Activated CD8-positive, alpha-beta memory T cell treated with anti-CD3 and anti-CD28 coated beads, Interleukin-2, amount 50 U/mL, for 1 hour (primary cell): ENCODE data around the gene FAM9C.
"Not testable (repeated sequence)": the region's sequence is repeated elsewhere in the genome, so short reads cannot be mapped to it uniquely, and the experiment has no call there.

ENCODE experiments used
- DNase-seq: peaks from one replicate; pipeline ENCODE4 v3.0.0-alpha.2; 2020; ENCODE audit errors: extremely low read depth

The FAM9C gene

DNA sequence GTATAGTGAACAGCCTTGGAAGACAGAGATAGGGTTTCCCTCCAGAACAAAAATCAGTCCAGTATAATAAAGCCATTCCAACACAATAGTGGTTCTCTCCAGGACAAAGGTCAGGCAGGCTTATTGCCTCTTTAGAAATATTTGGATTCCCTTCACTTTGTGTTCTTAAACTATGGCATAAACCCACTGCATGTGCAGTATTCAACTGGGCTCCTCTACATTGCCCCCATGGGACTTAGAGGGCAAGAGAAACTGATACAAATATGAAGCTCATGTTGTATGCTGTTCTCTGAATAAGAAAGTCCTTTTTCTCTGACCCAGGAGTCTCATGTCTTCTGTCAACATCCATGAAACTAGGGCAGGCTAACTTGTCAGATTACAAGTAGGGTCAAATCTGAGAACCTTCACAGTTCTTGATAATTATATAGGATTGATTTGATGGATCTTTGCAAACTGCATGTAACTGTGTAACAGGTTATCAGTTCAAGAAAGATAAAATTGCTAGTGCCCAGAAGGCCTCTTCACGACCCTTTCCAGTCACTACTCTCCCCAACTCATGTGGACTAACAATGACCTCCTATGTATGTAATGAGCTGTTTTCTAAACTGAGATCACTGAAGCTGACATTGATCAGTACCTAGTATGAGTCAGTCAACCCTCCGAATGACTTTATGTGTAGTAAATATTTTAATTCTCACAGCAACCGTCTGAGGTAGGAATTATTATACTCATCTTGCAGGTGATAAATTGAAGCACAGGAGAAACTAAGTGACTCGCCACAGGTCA lies 31.9 kb upstream of the FAM9C start:
- no peak for DNase-seq

DNA sequence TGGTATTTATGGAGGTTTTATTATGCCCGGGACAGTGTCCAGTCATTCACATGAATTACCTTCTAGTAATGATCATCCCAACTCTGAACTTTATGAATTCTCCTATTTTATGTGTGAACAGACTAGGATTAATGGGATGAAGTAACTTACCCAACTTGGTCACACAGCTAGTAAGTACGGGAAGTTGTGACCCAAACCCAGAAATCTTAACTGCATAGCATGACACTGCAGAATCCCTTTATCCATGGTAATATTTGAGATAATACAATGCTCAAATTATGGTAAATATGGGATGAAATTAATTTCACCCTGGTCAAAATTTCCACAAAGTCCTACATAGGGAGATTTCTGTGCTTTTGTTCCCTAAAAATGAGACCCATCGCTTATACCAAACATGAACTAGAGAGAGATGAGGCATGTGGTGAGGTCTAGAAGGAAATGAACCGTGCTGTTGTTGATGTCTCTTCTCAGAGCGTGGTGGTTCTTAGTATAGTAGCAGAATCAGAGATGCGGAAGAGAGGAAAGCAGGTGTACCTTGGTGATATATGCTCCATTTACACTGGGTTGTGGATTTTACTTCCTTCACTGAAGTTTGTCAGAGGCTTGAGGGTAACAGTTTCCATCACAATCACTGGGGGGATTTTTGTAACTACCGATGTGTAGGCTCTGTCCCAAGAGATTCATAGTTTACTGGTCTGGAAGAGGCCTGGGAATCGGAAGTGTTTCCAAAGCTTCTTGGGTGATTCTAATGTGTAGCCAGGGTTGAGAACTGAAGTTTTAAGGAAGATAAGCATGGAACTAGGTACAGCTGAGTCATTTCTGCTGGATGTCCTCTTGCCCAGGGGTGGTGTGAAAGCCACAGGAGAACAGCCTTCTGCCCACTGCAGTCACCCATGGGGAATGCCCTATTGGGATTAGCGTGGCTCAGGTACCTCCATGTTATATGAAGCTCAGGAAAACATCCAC lies 30.2 kb upstream of the FAM9C start:
- no peak for DNase-seq

DNA sequence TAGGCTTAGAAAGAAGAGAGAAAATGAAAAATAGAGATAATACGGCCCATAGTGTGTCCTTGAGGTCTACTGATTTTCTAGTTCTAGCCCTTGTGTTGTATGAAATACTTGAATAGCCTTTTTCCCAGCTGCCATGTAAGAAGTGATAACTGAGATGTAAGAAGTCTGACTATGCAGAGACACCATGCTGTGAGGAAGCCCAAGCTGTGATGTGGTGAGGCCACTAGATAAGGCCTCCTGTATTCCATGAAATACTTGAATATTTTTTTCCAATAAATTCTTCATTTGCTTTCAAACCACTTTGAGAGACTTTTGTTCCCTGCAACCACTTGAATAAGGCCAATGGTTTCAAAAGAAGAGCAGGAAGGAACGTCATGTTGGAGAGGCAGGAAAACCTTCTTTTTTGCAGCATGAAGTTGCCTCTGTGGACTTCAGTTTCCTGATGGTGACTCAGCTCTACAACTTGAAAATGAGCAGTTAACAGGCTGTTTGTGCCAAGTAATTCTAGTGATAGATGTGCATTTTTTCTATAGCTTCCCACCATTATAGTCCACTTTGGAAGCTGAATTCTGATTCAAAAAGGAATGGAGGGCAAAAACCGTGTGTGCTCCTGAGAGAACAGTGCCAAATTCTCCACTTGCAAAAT lies 25.5 kb upstream of the FAM9C start:
- DNase-seq: no peak

DNA sequence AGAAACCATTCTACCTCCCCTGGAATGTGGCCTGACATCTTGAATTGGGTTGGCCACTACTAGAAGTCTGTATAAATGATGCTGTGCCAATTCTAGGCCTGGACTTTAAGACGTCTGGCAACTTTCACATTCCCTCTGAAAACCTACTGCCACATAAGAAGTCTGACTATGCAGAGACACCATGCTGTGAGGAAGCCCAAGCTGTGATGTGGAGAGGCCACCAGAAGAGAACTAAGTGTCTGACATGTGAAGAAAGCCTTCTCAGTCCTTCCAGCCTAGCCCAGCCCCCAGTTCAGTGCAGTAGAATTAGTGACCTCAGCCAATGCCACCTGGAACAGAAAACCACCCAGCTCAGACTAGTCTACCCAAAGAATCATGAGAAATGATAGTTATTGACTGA lies 24.2 kb upstream of the FAM9C start:
- DNase-seq: no peak

DNA sequence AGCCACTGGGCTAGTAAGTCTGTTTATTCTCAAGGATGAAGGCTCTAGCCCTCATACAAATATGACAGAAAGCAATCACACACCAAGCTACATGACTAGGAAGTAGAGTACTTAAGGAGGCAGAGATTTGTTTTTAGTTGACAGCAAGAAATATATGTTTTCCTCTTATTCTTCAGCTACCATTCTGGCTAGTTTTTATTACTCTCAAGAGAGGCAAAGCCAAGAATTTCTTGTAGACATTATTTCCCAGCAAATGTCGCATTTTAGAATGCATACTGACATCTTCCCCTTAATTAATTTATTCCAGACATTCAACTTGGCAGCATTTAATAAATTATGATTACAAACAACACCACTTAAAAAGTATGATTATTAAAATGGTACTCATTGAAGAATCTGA lies 23.4 kb upstream of the FAM9C start:
- no peak for DNase-seq

DNA sequence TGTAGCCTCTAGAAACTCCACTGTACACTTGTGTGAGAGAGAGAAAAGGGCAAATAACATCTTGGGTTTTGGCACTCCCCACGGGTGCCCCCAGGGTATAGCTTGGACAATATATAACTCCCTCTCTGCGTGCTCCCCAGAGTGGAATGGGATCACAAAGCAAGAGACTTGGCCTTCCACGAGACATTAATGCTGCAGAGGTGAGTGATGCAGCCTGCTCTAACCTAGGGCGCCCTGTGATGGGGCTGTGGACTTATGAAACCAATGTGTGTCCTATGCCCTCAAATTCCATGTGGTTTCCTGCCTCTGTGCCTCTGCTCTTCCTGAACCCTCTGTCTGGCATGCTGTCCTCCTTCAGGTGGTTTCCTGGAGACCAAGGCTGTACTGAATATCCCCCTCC lies 22.0 kb upstream of the FAM9C start:
- no peak for DNase-seq

DNA sequence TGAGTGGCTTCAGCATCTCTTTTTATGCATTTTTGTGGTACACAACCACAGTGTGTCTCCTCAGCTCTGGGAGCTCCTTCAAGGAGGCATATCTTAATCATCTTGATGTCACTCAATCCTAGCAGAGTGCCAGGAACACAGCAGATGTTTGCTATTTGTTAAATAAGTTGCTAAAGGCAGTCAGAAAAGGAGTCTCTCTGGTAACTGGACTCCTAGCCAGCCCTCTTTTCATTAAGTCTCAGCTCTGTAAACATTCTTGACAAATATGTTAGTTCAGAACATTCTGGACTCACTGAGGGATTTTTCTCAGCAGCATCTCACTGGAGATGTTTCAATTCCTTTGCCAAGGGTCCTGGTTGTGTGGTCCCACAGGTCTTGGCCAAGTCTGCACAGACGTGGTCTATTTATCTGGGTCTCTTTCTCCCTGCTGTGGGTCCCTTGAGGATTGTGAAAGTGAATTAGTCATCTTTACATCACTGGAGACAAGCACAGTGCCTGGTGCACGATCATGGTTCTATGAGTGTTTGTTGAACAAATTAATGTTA lies 20.3 kb upstream of the FAM9C start:
- no peak for DNase-seq

DNA sequence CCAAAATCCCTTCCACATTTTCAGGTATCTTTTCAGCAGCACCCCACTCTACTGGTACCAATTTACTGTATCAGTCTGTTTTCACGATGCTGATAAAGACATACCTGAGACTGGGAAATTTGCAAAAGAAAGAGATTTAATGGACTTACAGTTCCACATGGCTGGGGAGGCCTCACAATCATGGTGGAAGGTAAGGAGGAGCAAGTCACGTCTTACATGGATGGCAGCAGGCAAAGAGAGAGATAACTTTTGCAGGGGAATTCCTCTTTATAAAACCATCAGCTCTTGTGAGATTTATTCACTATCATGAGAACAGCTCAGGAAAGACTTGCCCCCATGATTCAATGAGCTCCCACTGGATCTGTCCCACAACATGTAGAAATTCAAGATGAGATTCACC lies 18.7 kb upstream of the FAM9C start:
- not testable (repeated sequence) for DNase-seq

DNA sequence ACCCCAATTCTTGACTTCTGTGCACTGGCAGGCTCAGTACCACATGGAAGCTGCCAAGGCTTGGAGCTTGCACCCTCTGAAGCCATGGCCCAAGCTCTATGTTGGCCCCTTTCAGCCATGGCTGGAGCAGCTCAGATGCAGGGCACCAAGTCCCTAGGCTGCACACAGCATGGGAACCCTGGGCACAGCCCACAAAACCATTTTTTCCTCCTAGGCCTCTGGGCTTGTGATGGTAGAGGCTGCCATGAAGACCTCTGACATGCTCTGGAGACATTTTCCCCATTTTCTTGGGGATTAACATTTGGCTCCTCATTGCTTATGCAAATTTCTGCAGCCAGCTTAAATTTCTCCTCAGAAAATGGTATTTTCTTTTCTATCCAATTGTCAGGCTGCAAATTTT lies 17.9 kb upstream of the FAM9C start:
- DNase-seq: not testable (repeated sequence)

DNA sequence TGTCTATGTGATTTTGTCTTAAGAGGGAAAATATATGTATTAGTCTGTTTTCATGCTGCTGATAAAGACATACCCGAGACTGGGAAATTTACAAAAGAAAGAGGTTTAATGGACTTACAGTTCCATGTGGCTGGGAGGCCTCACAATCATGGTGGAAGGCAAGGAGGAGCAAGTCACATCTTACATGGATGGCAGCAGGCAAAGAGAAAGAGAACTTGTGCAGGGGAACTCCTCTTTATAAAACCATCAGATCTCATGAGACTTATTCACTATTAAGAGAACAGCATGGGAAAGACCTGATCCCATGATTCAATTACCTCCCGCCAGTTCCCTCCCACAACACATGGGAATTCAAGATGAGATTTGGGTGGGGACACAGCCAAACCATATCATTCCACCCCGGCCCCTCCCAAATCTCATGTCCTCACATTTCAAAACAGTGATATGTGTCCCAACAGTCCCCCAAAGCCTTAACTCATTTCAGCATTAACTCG lies 16.8 kb upstream of the FAM9C start:
- not testable (repeated sequence) for DNase-seq

DNA sequence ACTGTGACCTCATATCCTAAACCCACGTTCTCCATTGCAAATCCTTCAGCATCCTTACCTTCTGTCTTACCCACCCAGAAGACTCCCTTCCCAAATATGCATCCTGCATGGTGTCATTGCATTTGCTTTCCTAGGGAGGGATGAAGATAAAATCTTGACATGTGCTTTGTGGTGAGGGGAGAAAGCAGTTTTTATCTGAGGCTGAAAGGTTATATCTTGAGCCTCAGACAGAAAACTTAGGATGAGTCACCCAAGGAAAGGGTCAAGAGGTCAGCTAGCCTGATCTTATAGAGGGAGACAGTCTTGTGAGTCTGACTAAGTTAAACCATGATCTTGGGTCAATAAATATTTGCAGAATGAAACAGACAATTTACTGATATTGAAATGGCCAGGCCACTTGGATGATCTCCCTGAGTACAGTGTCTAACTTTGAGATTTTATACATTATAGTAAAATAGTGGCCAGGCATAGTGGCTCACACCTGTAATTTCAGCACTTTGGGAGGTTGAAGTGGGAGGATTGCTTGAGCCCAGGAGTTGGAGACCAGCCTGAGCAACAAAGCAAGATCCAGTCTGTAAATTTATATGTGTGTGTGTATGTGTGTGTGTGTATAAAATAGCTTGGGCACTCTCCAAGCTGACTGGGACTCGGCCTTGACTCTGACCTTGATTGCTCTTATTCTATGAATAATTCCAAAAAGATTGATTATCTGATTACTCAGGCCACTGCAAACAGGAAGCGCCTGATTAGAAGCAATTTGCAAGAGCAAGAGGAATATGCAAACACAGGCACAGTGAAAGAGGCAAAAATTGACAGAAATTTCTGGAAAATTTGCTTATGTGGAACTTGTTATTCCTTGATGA lies 15.4 kb upstream of the FAM9C start:
- DNase-seq: no peak

DNA sequence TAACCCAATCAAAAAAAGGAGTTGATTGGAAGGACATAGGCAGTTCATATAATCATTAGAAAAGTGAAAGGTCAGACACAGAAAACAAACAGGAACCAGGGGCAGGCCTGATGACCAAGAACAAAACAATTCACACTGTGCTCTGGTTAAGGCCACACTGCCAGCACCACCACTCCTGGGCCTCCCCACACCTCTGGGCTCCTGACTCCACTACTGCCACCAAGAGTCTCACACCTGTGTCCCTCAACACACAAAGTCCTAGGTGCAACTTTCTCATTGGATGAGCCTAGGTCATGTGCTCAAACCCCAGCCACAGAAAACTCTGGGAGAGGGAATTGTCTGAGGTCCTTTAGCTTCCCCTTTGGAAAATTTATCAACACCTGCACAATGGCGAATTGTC lies 11.1 kb upstream of the FAM9C start:
- DNase-seq: no peak

DNA sequence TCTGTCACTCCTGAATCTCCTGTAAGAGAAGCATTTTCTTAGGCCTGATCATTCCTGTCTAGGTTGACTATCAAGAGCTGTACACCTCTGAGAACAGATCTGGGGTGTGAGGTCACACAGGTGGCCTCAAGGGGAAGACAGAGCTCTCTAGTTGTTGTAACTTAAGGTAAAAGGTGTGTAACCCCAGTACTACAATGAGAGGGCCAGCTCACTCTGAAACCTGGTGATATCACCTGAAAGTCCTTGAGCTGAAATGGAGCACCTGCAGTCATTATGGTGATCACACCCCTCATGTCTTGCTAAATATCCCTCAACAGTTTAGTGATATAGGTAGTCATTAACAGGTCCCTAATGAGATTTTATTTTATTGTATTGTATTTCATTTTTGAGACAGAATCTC lies 8.8 kb upstream of the FAM9C start:
- no peak for DNase-seq

DNA sequence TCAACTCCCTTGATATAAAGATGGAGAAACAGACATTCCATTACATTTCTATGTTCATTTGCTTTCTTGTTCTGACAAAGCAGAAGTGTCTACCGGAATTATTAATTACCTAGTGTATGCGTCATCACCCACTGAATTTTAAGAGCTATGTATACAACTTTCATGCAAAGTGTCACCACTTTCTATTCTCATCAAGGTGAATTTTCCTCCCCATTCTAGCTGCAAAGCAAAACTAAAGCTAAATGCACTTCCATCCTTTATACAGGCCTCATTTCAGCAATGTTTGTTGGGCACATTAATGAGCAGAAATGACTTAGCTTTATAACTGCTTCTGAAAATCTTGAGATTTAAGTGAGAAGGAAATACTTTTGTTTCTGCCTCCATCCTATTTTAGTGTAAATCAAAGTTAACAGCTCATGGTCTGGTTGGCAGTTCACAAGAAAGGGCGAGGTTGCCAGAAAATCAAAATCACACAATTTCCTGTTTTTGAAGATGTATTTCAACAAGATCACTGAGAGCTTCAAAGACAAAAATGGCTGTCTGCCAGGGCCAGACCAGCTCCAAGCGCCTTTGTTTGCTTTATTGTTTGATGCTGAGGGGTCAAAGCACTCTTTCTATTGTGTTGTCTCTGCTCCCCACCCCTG lies 7.2 kb upstream of the FAM9C start:
- peak; percentile 24 for DNase-seq

DNA sequence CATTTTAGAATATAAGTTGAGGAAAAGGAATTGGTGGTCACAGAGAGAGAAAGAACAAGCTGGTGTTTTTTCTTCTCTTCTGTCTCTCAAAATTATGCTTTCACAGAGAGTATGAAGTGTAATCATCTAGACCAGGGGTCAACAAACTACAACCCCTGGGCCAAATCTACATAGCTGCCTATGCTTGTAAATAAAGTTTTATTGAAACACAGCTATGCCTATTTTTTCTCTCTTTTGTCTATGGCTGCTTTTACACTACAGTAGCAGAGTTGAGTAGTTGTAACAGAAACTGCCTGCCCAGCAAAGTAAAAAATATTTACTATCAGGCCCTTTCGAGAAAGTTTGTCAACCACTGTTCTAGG lies 6.7 kb upstream of the FAM9C start:
- no peak for DNase-seq

DNA sequence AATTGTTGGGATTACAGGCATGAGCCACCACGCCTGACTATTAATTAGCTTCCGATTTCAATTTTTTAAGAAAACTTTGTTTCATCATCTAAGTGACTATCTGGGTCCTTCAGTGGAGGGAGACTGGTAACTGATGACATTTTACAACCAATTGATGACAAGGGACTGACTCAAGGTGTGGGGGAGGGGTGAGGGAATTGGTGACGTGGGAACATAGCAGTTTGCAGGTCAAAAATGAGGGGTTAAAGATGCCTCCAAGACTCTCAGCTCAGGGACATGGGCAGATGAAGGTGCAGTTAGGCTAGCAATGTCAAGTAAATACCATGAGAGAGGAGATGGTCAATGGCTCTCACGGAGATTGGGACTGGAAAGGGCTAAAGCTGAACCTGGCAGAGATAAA lies 5.7 kb upstream of the FAM9C start:
- DNase-seq: no peak

DNA sequence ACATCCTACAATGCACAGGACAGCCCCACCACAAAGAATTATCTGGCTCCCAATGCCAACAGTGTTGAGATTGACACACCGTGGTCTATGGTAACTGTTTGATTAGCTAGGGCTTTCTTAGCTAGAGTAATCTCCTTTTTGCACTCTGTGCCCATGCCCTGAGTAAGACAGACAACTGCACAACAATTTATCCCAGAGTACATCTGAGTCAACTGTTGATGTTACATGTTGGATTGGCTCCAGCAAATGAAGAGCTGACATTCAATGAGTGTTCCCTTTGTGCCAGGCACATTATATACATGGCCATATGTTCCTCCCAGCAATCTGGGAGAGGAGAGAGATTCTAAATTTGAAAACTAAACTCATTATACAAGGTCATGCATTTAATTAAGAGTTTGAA lies 3.9 kb upstream of the FAM9C start:
- DNase-seq: no peak

DNA sequence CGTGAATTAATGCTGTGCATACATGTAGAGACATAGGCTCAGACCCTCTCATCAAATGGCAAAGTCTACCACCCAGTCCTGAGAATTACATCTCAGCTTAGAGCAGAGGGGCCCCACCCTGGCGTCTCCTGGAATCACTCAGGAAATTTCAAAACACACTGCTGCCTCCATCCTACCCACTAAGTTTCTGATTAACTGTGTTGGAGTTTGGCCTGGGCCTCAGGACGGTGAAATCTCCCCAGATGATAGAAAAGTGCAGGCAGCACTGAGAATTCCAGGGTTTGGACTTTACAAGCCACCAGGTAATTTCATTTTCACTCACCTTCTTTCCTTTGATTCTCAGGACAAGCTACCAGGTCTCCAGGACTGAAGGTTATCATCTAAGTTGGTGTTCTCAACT lies 3.3 kb upstream of the FAM9C start:
- DNase-seq: no peak

DNA sequence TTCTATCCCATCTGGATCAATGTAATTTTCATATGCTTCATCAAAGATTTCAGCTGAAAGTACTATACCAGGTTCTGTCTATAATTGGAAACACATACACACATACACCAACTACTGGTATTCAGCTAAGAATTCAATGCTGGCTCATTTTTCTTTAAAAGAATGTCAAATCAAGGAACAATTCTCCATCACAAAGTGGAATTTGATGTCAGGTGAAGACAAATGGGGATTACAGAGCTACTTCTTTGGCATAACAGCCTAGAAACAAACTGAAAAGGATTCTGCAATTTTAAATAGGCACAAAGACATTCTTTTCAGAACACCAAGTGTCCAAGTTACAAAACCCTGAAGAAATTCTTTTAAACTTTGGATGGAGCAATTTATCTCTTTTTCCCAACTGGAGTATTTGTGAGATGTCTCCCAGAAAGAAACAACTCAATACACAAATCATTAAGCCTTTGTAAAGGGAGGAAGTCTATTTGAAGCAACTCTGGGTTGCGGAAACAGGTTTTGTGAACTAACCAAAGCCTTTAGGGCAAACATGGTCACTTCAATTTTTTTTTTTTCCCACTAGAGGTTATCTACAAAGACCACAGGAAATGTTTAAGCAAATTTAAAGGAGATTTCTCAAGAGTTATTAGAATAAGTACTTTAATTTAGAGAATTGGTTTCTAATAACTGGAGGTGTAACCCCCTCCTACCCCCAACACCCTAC lies 1.9 kb upstream of the FAM9C start:
- no peak for DNase-seq

DNA sequence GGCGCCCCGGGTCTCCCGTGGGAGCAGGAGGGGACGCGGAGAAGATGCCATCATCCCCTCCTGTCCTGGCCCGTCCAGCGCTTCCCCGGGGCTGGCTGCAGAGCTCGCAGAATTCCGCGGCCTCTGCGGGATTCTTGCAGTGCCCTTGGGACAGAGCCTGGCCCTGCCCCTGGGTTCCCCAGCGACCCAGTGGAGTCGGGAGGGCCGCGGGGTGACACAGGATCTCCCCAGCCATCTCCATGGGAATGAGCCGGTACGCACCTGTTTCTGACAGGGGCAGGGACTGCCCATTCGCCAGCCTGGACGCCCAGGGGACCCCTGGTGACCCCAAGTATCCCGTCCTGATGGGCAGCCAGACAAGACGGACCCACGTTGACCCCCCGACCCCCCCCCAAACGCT lies 482 bp downstream of the FAM9C start:
- DNase-seq: no peak
